Endothelial cell of umbilical vein (primary cell): ENCODE data around the gene RAMP3. TPM values are rescaled to one million over a fixed set of nuclear protein-coding genes. Genes with fewer than 3 reads are reported as not detected.

ENCODE experiments used
- BruUV-seq: library from RNA; stranded (reverse); fragments of 400-500 nt; replicated peaks from 2 replicates; lab custom pipeline; 2021; lab: Mats Ljungman, UMichigan
- CTCF ChIA-PET: fragments of 300-600, 350-600 bp; sonication (Branson Sonifier 250); formaldehyde crosslinking; loops from one replicate; lab custom pipeline; 2021; ENCODE audit warnings: antibody characterized with exemption, inconsistent platforms; lab: Charles Lee
- POLR2A ChIA-PET: fragments of 300-600, 350-600 bp; sonication (Branson Sonifier 250); formaldehyde crosslinking; loops from one replicate; lab custom pipeline; 2021; ENCODE audit warnings: antibody characterized with exemption, inconsistent platforms; lab: Charles Lee
- DNase-seq: peaks from one replicate; pipeline ENCODE4 v3.0.0-alpha.2; 2011; ENCODE audit warnings: low read depth, low spot score
- FAIRE-seq: peaks from 2 replicates; lab custom pipeline; 2011; peaks lifted over from hg19 to GRCh38; lab: Jason Lieb, UNC
- H2AFZ ChIP-seq: 2 replicates; pipeline ENCODE4 v1.6.0; 2012; ENCODE audit warnings: low read depth, low read length, control low read depth, inconsistent platforms
- H3K27ac ChIP-seq: 2 replicates; pipeline ENCODE4 v1.5.1; 2011; ENCODE audit warnings: low read depth, mild to moderate bottlenecking, control low read depth, low read length, moderate library complexity; ENCODE audit not compliant: insufficient read depth
- H3K27me3 ChIP-seq, 2 experiments: 2 replicates each; pipeline versions ENCODE4 v1.6.0 to v1.6.1; 2011; ENCODE audit warnings: low read length in 2 of 2, mixed read lengths in 1 of 2; ENCODE audit not compliant: control insufficient read depth in 2 of 2, insufficient read depth in 2 of 2
- H3K36me3 ChIP-seq, 2 experiments: 2 replicates in 1 of 2; 3 replicates in 1 of 2; pipeline ENCODE4 v1.5.1; 2011; ENCODE audit warnings: low read length in 2 of 2, mild to moderate bottlenecking in 1 of 2, moderate library complexity in 1 of 2; ENCODE audit not compliant: control insufficient read depth in 2 of 2, insufficient read depth in 2 of 2; ENCODE audit errors: extremely low read depth in 1 of 2
- H3K4me1 ChIP-seq: 3 replicates; pipeline ENCODE4 v1.5.1; 2011; ENCODE audit warnings: mild to moderate bottlenecking, low read length; ENCODE audit not compliant: control insufficient read depth, insufficient read depth; ENCODE audit errors: extremely low read depth
- H3K4me2 ChIP-seq: 2 replicates; pipeline ENCODE4 v1.6.1; 2011; ENCODE audit warnings: low read length, control low read depth, mixed read lengths; ENCODE audit not compliant: insufficient read depth
- H3K4me3 ChIP-seq, 3 experiments: fragments of 200-600 bp in 1 of 3; sonication (generic), shearing (Covaris generic) in 1 of 3; replicated peaks in 1 of 3; 2 replicates each; pipeline ENCODE4 v1.5.1; 2011 to 2016; ENCODE audit warnings: control low read depth in 3 of 3, low read length in 3 of 3, mild to moderate bottlenecking in 2 of 3, inconsistent platforms in 1 of 3, low read depth in 1 of 3, moderate library complexity in 1 of 3; ENCODE audit not compliant: insufficient read depth in 1 of 3
- H3K79me2 ChIP-seq: 2 replicates; pipeline ENCODE4 v1.6.0; 2012; ENCODE audit warnings: low read length, inconsistent platforms; ENCODE audit not compliant: control insufficient read depth, insufficient read depth
- H3K9ac ChIP-seq: replicated peaks from 2 replicates; pipeline ENCODE3; 2011; ENCODE audit warnings: low read length, control low read depth; ENCODE audit not compliant: insufficient read depth; ENCODE audit errors: extremely low read depth
- H3K9me1 ChIP-seq: replicated peaks from 3 replicates; pipeline ENCODE4 v1.6.0; 2011; ENCODE audit warnings: mild to moderate bottlenecking, low read length; ENCODE audit not compliant: control insufficient read depth, insufficient read depth; ENCODE audit errors: extremely low read depth
- H3K9me3 ChIP-seq: replicated peaks from 2 replicates; pipeline ENCODE4 v1.5.1; 2012; ENCODE audit warnings: low read length, inconsistent platforms; ENCODE audit not compliant: control insufficient read depth, insufficient read depth
- H4K20me1 ChIP-seq: replicated peaks from 2 replicates; pipeline ENCODE3; 2011; ENCODE audit warnings: mild to moderate bottlenecking, low read length; ENCODE audit not compliant: control insufficient read depth, insufficient read depth; ENCODE audit errors: extremely low read depth
- CTCF ChIP-seq, 2 donors: IDR thresholded peaks; 1 replicate in 1 of 2; 2 replicates in 1 of 2; pipeline ENCODE4 v1.5.1; 2011; ENCODE audit warnings: low read length in 2 of 2, mild to moderate bottlenecking in 2 of 2, moderate library complexity in 2 of 2, control low read depth in 1 of 2, inconsistent platforms in 1 of 2, low read depth in 1 of 2; ENCODE audit not compliant: insufficient read depth in 1 of 2; ENCODE audit errors: extremely low read depth in 1 of 2
- EZH2 ChIP-seq: IDR thresholded peaks from 2 replicates; pipeline ENCODE4 v1.6.1; 2012; ENCODE audit warnings: borderline replicate concordance, low read depth, mild to moderate bottlenecking, moderate library complexity, low read length, inconsistent platforms; ENCODE audit not compliant: severe bottlenecking
- FOS ChIP-seq: IDR thresholded peaks from 2 replicates; pipeline ENCODE4 v1.6.1; 2011; ENCODE audit warnings: mild to moderate bottlenecking, low read length, moderate library complexity, borderline replicate concordance; ENCODE audit not compliant: insufficient read depth
- GATA2 ChIP-seq: IDR thresholded peaks from 2 replicates; pipeline ENCODE4 v1.7.0; 2011; ENCODE audit warnings: low read depth, mild to moderate bottlenecking, moderate library complexity, mixed read lengths, low read length; ENCODE audit not compliant: insufficient read length, insufficient read depth
- JUN ChIP-seq: IDR thresholded peaks from 2 replicates; pipeline ENCODE4 v1.6.1; 2011; ENCODE audit warnings: borderline replicate concordance, low read depth; ENCODE audit not compliant: insufficient read length, insufficient read depth
- MAX ChIP-seq: IDR thresholded peaks from 2 replicates; pipeline ENCODE4 v1.6.1; 2011; ENCODE audit not compliant: insufficient read depth, insufficient read length
- MYC ChIP-seq: IDR thresholded peaks from one replicate; pipeline ENCODE4 v1.6.1; 2011; ENCODE audit warnings: mild to moderate bottlenecking, low read depth, low read length
- POLR2A ChIP-seq: IDR thresholded peaks from 2 replicates; pipeline ENCODE4 v1.6.1; 2012; ENCODE audit warnings: low read depth, mild to moderate bottlenecking, control low read depth, low read length
- POLR2AphosphoS5 ChIP-seq: IDR thresholded peaks from 2 replicates; pipeline ENCODE4 v1.6.1; 2012; ENCODE audit warnings: low read depth, mild to moderate bottlenecking, control low read depth, low read length, moderate library complexity; ENCODE audit not compliant: insufficient read depth
- dilution Hi-C: fragments of 300-500 bp; cut with MboI; formaldehyde crosslinking; loops from one replicate; pipeline ENCODE4 v1.15.0; 2019; ENCODE audit warnings: low sequenced_read_pairs; ENCODE audit not compliant: extremely low pct_ligation_motif_present
- intact Hi-C: fragments of 100-400 bp; cut with micrococcal nuclease; formaldehyde crosslinking; loops from one replicate; pipeline ENCODE4 v1.10.0; 2022
- polyA plus RNA-seq, 4 experiments: library from polyadenylated mRNA; depleted of rRNA in 3 of 4; stranded (reverse) in 3 of 4; unstranded in 1 of 4; fragments of >200 nt; gene quantifications; 2 replicates each; pipeline versions ENCODE4 v1.2.1 to v1.2.3, GENCODE V29; 2011 to 2012; ENCODE audit warnings: missing spikeins in 1 of 4
- total RNA-seq: library from RNA; stranded (reverse); gene quantifications from 2 replicates; pipeline ENCODE4 v1.2.3, GENCODE V29; 2021

Gene RAMP3
- total and polyA plus RNA-seq, 2 donors (not counting 3 experiments of a cell fraction or from before 2014, with no cell fraction given): not detected

GRCh38 chr7:45182856-45183710, 25.5 kb downstream of the RAMP3 start:
- ChIA-PET CTCF (no interaction called here), POLR2A (no interaction called here)
- dilution Hi-C loops (no loop called here), intact Hi-C loops (no loop called here)
- no peaks in the 10 kb centered on the region for H3K9me1 ChIP-seq
- H2AFZ ChIP-seq: no peak overlapping the region
- no peaks in the 10 kb centered on the region for H3K27me3 ChIP-seq
- TF ChIP-seq JUN (no peak), EZH2 (no peak)
- DNase-seq (no peak), FAIRE-seq (no peak)
- no peak overlapping the region for H3K4me2 ChIP-seq
- H4K20me1 ChIP-seq: no peaks in the 10 kb centered on the region
- no peaks in the 10 kb centered on the region for H3K36me3 ChIP-seq
- H3K79me2 ChIP-seq: no peaks in the 10 kb centered on the region
- H3K4me1 ChIP-seq: no peaks in the 10 kb centered on the region
- no peak overlapping the region for H3K9ac ChIP-seq
- no TSS peak for BruUV-seq
- no peak overlapping the region for H3K4me3 ChIP-seq
- H3K9me3 ChIP-seq: no peaks in the 10 kb centered on the region
- H3K27ac ChIP-seq: no peak overlapping the region

GRCh38 chr7:45183711-45184210, 26.2 kb downstream of the RAMP3 start:
- Histone ChIP-seq H4K20me1 (no peaks in the 10 kb centered on the region), H3K36me3 (no peaks in the 10 kb centered on the region), H3K27me3 (no peaks in the 10 kb centered on the region), H3K79me2 (no peaks in the 10 kb centered on the region), H3K4me1 (no peaks in the 10 kb centered on the region), H3K27ac (no peak overlapping the region), H3K4me2 (no peak overlapping the region), H3K9me3 (no peaks in the 10 kb centered on the region), H3K9ac (no peak overlapping the region), H2AFZ (no peak overlapping the region), H3K9me1 (no peaks in the 10 kb centered on the region), H3K4me3 (no peak overlapping the region)
- intact Hi-C loops (no loop called here), dilution Hi-C loops (no loop called here)
- no peak for TF ChIP-seq MAX
- TF ChIP-seq GATA2: no peak
- no peak for TF ChIP-seq CTCF (IDR thresholded peaks at IDR 0.05; ENCODE audit: extremely low read depth in 1 of 2, insufficient read depth in 1 of 2, low read depth in 1 of 2, low read length in 2 of 2)
- TF ChIP-seq EZH2: no peak
- no peak for TF ChIP-seq JUN
- TF ChIP-seq POLR2A: no peak
- no peak for TF ChIP-seq FOS
- TF ChIP-seq MYC: no peak
- TF ChIP-seq POLR2AphosphoS5: no peak
- FAIRE-seq (no peak), DNase-seq (no peak)
- no TSS peak for BruUV-seq
- ChIA-PET POLR2A (no interaction called here), CTCF (no interaction called here)
